ENCODE measurements around the gene IRAK2. TPM values are rescaled to one million over a fixed set of nuclear protein-coding genes. Genes with fewer than 3 reads are reported as not detected.

The IRAK2 gene
- total and polyA plus RNA-seq, 7 donors: 1.1 to 6.1 (median 2.8) TPM

DNA sequence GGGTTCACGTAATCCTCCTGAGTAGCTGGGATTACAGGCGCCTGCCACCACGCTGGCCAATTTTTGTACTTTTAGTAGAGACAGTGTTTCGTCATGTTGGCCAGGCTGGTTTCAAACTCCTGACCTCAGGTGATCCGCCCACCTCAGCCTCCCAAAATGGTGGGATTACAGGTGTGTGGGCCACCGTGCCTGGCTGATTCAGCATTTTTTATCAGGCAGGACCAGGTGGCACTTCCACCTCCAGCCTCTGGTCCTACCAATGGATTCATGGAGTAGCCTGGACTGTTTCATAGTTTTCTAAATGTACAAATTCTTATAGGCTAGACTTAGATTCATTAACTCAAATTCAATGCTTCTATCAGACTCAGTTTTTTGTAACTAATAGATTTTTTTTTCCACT, 13.7 kb upstream of the IRAK2 start:
- Histone ChIP-seq H3K4me1 (peaks cover 0 to 4% (median 0%) of the 10 kb centered on the region in 4 donors), H3K27me3 (no peaks in the 10 kb centered on the region), H3K9me3 (no peaks in the 10 kb centered on the region), H3K4me3 (no peak overlapping the region), H3K36me3 (peaks cover 15 to 80% (median 27%) of the 10 kb centered on the region in 4 donors), H3K27ac (no peak overlapping the region)
- no peak for DNase-seq
- intact Hi-C loops (cut with DNase I): no loop called here
- TF ChIP-seq, protein P1, sequence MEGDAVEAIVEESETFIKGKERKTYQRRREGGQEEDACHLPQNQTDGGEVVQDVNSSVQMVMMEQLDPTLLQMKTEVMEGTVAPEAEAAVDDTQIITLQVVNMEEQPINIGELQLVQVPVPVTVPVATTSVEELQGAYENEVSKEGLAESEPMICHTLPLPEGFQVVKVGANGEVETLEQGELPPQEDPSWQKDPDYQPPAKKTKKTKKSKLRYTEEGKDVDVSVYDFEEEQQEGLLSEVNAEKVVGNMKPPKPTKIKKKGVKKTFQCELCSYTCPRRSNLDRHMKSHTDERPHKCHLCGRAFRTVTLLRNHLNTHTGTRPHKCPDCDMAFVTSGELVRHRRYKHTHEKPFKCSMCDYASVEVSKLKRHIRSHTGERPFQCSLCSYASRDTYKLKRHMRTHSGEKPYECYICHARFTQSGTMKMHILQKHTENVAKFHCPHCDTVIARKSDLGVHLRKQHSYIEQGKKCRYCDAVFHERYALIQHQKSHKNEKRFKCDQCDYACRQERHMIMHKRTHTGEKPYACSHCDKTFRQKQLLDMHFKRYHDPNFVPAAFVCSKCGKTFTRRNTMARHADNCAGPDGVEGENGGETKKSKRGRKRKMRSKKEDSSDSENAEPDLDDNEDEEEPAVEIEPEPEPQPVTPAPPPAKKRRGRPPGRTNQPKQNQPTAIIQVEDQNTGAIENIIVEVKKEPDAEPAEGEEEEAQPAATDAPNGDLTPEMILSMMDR (IDR thresholded peaks at IDR 0.05): no peak
- TF ChIP-seq POLR2AphosphoS5 (IDR thresholded peaks at IDR 0.05) (no peak), POLR2A (IDR thresholded peaks at IDR 0.05) (no peak), EP300 (IDR thresholded peaks at IDR 0.05) (no peak)
- 81 to 88% methylated on average over 6 of the region's 6 CpGs for WGBS, 2 donors

DNA sequence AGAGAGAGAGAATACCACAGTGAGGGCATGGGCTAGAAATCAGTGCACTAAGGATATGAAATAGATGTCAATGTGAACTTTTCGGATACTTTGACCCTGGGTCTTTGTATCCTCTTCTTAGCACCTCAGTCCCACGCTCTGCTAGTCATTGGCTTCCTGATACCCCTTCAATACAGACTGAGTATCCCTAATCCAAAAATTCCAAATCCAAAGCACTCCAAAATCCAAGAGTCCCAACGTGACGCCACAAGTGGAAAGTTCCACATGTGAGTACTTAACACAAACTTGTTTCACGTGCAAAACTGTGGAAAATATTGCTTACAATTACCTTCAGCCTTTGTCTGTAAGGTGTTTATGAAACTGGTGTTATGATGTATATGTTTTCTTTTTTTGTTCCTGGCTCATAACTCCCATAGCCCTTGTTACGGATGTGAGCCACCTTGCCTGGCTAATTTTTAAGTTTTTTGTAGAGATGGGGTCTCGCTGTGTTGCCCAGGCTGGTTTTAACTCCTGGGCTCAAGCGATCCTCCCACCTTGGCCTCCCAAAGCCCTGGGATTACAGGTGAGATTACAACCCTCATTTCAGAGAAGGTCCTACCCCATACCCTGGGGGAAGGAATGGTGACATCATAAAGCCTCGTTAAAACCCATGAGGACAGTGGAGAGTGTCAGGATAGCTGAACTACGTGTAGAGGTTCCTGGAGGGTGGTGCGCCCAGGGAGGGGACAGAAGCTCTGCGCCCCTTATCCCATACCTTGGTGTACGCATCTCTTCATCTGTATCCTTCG, 10.2 kb upstream of the IRAK2 start:
- intact Hi-C loops (cut with DNase I): no loop called here
- 88 to 91% methylated on average over 14 of the region's 14 CpGs for WGBS, 2 donors
- no peak for DNase-seq
- Histone ChIP-seq H3K4me1 (no peaks in the 10 kb centered on the region), H3K27ac (no peak overlapping the region), H3K4me3 (no peak overlapping the region), H3K9me3 (no peaks in the 10 kb centered on the region), H3K36me3 (peaks cover 14 to 50% (median 20%) of the 10 kb centered on the region in 4 donors), H3K27me3 (no peaks in the 10 kb centered on the region)
- TF ChIP-seq EP300 (IDR thresholded peaks at IDR 0.05): no peak
- no peak for TF ChIP-seq POLR2A (IDR thresholded peaks at IDR 0.05)
- no peak for TF ChIP-seq POLR2AphosphoS5 (IDR thresholded peaks at IDR 0.05)
- TF ChIP-seq, protein P1 (IDR thresholded peaks at IDR 0.05): no peak

DNA sequence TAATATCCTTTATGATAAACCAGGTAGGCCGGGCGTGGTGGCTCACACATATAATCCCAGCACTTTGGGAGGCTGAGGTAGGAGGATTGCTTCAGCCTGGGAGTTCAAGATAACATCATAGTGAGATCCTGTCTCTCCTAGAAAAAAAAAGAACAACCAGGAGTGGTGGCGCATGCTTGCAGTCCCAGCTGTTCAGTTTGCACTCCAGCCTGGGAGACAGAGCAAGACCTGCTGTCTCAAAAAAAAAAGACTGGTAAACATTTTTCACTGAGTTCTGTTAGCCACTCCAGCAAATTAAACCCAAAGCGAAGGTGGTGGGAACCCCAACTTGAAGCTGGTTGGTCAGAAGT, 9.6 kb upstream of the IRAK2 start:
- DNase-seq: no peak
- no peaks in the 10 kb centered on the region for H3K4me1 ChIP-seq
- H3K36me3 ChIP-seq: peaks cover 9 to 44% (median 15%) of the 10 kb centered on the region in 4 donors
- no peak overlapping the region for H3K4me3 ChIP-seq
- intact Hi-C loops (cut with DNase I): no loop called here
- 94 to 96% methylated on average over 4 of the region's 4 CpGs for WGBS, 2 donors
- no peaks in the 10 kb centered on the region for H3K27me3 ChIP-seq
- TF ChIP-seq EP300 (IDR thresholded peaks at IDR 0.05) (no peak), POLR2A (IDR thresholded peaks at IDR 0.05) (no peak), POLR2AphosphoS5 (IDR thresholded peaks at IDR 0.05) (no peak)
- TF ChIP-seq, protein P1 (IDR thresholded peaks at IDR 0.05): no peak
- H3K27ac ChIP-seq: no peak overlapping the region
- no peaks in the 10 kb centered on the region for H3K9me3 ChIP-seq

DNA sequence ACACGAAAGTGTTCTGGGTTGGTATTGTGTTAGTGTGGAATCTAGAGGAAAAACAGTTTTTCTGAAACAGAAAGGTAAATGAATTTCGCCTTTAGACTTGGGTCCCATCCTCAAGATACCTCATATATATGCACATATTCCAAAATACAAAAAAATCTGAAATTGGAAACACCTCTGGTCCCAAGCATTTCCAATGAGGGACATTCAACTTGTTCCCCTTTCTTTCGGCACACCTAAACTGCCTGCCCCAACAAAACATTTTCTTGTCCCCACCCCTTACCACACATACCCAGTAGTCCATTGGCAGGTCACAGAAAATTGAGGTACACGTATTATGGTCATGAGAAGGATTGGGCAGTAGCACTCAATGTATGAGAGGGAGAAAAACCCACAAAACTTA, 9.1 kb upstream of the IRAK2 start:
- Histone ChIP-seq H3K36me3 (peaks cover 4 to 39% (median 10%) of the 10 kb centered on the region in 4 donors), H3K27ac (no peak overlapping the region), H3K27me3 (no peaks in the 10 kb centered on the region), H3K4me3 (no peak overlapping the region), H3K9me3 (no peaks in the 10 kb centered on the region), H3K4me1 (no peaks in the 10 kb centered on the region)
- no peak for TF ChIP-seq EP300 (IDR thresholded peaks at IDR 0.05)
- TF ChIP-seq, protein P1 (IDR thresholded peaks at IDR 0.05): no peak
- TF ChIP-seq POLR2AphosphoS5 (IDR thresholded peaks at IDR 0.05): no peak
- TF ChIP-seq POLR2A (IDR thresholded peaks at IDR 0.05): no peak
- intact Hi-C loops (cut with DNase I): no loop called here
- DNase-seq: no peak
- 95 to 97% methylated on average over 4 of the region's 4 CpGs for WGBS, 2 donors
